ENCODE measurements around the gene SOS1. TPM values are rescaled to one million over a fixed set of nuclear protein-coding genes. Genes with fewer than 3 reads are reported as not detected.
"Not testable (repeated sequence)": the region's sequence is repeated elsewhere in the genome, so short reads cannot be mapped to it uniquely, and the experiment has no call there.

The SOS1 gene
- total RNA-seq, 2 donors from 2014 or later: 13.7 to 67.6 TPM

GRCh38 chr2:39144416-39144815 is 23.6 kb upstream of the SOS1 start:
- no peak for TF ChIP-seq CTCF (IDR thresholded peaks at IDR 0.05)
- TF ChIP-seq POLR2A (IDR thresholded peaks at IDR 0.05): no peak
- Histone ChIP-seq H3K27ac (no peak overlapping the region), H3K27me3 (no peaks in the 10 kb centered on the region), H3K9me3 (no peaks in the 10 kb centered on the region), H3K4me1 (peaks cover 7% of the 10 kb centered on the region), H3K4me3 (no peak overlapping the region), H3K36me3 (replicated peaks in 1 of 2; ENCODE audit: insufficient read depth in 1 of 2, low read depth in 2 of 2) (no peaks in the 10 kb centered on the region)
- no peak for DNase-seq
- intact Hi-C loops (cut with DNase I): no loop called here
- ATAC-seq: no peak
- WGBS, 2 donors: 89 to 96% methylated on average over 5 of the region's 5 CpGs

GRCh38 chr2:39142904-39143605 is 22.2 kb upstream of the SOS1 start:
- no peak for TF ChIP-seq CTCF (IDR thresholded peaks at IDR 0.05)
- no peak for TF ChIP-seq POLR2A (IDR thresholded peaks at IDR 0.05)
- Histone ChIP-seq H3K4me1 (peaks cover 7% of the 10 kb centered on the region), H3K27me3 (no peaks in the 10 kb centered on the region), H3K4me3 (no peak overlapping the region), H3K36me3 (replicated peaks in 1 of 2; ENCODE audit: insufficient read depth in 1 of 2, low read depth in 2 of 2) (no peaks in the 10 kb centered on the region), H3K27ac (no peak overlapping the region), H3K9me3 (no peaks in the 10 kb centered on the region)
- no peak for ATAC-seq
- no peak for DNase-seq
- 67 to 75% methylated on average over 3 of the region's 3 CpGs for WGBS, 2 donors
- intact Hi-C loops (cut with DNase I): no loop called here

- WGBS, 2 donors: 45 to 46% methylated on average over 8 of the region's 8 CpGs
- intact Hi-C loops (cut with DNase I): no loop called here
Observed at GRCh38 chr2:39141334-39142271, 20.8 kb upstream of the SOS1 start.

GRCh38 chr2:39140948-39141333 is 20.1 kb upstream of the SOS1 start:
- H3K36me3 ChIP-seq (replicated peaks in 1 of 2; ENCODE audit: insufficient read depth in 1 of 2, low read depth in 2 of 2); ATAC-seq; H3K27ac ChIP-seq; intact Hi-C loops (cut with DNase I); H3K4me1 ChIP-seq; H3K4me3 ChIP-seq; H3K27me3 ChIP-seq; H3K9me3 ChIP-seq; DNase-seq: not testable (repeated sequence)
- 76 to 86% methylated on average over 7 of the region's 7 CpGs for WGBS, 2 donors

More at GRCh38 chr2:39141334-39142271, 20.8 kb upstream of the SOS1 start:
- Histone ChIP-seq H3K4me1 (peaks cover 7% of the 10 kb centered on the region), H3K9me3 (no peaks in the 10 kb centered on the region), H3K4me3 (no peak overlapping the region), H3K36me3 (replicated peaks in 1 of 2; ENCODE audit: insufficient read depth in 1 of 2, low read depth in 2 of 2) (no peaks in the 10 kb centered on the region), H3K27me3 (no peaks in the 10 kb centered on the region), H3K27ac (no peak overlapping the region)
- DNase-seq (no peak), ATAC-seq (no peak)
- TF ChIP-seq POLR2A (IDR thresholded peaks at IDR 0.05): no peak
- no peak for TF ChIP-seq CTCF (IDR thresholded peaks at IDR 0.05)

GRCh38 chr2:39140322-39140847 is 19.5 kb upstream of the SOS1 start:
- Histone ChIP-seq H3K9me3 (no peaks in the 10 kb centered on the region), H3K4me3 (no peak overlapping the region), H3K27ac (no peak overlapping the region), H3K36me3 (replicated peaks in 1 of 2; ENCODE audit: insufficient read depth in 1 of 2, low read depth in 2 of 2) (no peaks in the 10 kb centered on the region), H3K27me3 (no peaks in the 10 kb centered on the region), H3K4me1 (peaks cover 7% of the 10 kb centered on the region)
- TF ChIP-seq CTCF (IDR thresholded peaks at IDR 0.05) (no peak), POLR2A (IDR thresholded peaks at IDR 0.05) (no peak)
- DNase-seq (no peak), ATAC-seq (no peak)
- 38% methylated on average over 3 of the region's 3 CpGs for WGBS, 2 donors
- intact Hi-C loops (cut with DNase I): no loop called here
